GM18499 (cell line): ENCODE results near the gene EPB42.
"Not testable (repeated sequence)": the region's sequence is repeated elsewhere in the genome, so short reads cannot be mapped to it uniquely, and the experiment has no call there.

Experiments used
- ATAC-seq: cut with Tn5 transposase; IDR thresholded peaks from one replicate; pipeline ENCODE4 v1.9.1; 2021; ENCODE audit warnings: moderate number of reproducible peaks; ENCODE audit not compliant: insufficient read depth, unreplicated experiment

The EPB42 gene

GRCh38 chr15:43213466-43213865 is 7.4 kb downstream of the EPB42 start:
- ATAC-seq, result no peak

GRCh38 chr15:43212951-43213350 is 7.9 kb downstream of the EPB42 start:
- ATAC-seq, result no peak

GRCh38 chr15:43212299-43212698 is 8.5 kb downstream of the EPB42 start:
- no peak for ATAC-seq

GRCh38 chr15:43211224-43211735 is 9.5 kb downstream of the EPB42 start:
- ATAC-seq, result no peak

GRCh38 chr15:43210807-43211206 is 10.0 kb downstream of the EPB42 start:
- ATAC-seq, result no peak

- no peak for ATAC-seq
Measured at GRCh38 chr15:43210172-43210745, 10.6 kb downstream of the EPB42 start.

- ATAC-seq, result no peak
Measured at GRCh38 chr15:43209059-43209824, 11.6 kb downstream of the EPB42 start.

- no peak for ATAC-seq
Measured at GRCh38 chr15:43208052-43209002, 12.5 kb downstream of the EPB42 start.

GRCh38 chr15:43207024-43207423 is 13.8 kb downstream of the EPB42 start:
- ATAC-seq, result no peak

GRCh38 chr15:43206054-43206453 is 14.8 kb downstream of the EPB42 start:
- no peak for ATAC-seq

GRCh38 chr15:43204016-43204901 is 16.6 kb downstream of the EPB42 start:
- ATAC-seq, result no peak

- no peak for ATAC-seq
Measured at GRCh38 chr15:43199945-43200488, 20.8 kb downstream of the EPB42 start.

- ATAC-seq, result no peak
Measured at GRCh38 chr15:43198992-43199391, 21.8 kb downstream of the EPB42 start.

GRCh38 chr15:43198556-43198955 is 22.3 kb downstream of the EPB42 start:
- ATAC-seq, result not testable (repeated sequence)

- not testable (repeated sequence) for ATAC-seq
Measured at GRCh38 chr15:43197773-43198172, 23.0 kb downstream of the EPB42 start.

- no peak for ATAC-seq
Measured at GRCh38 chr15:43196760-43197548, 23.9 kb downstream of the EPB42 start.

- ATAC-seq, result no peak
Measured at GRCh38 chr15:43194795-43195194, 26.0 kb downstream of the EPB42 start.

- ATAC-seq, result no peak
Measured at GRCh38 chr15:43193710-43194109, 27.1 kb downstream of the EPB42 start.

- ATAC-seq, result no peak
Measured at GRCh38 chr15:43190178-43190577, 30.6 kb downstream of the EPB42 start.
